Sigmoid colon (tissue), 7 donors: ENCODE data around the gene MLF2. TPM values are rescaled to one million over a fixed set of nuclear protein-coding genes. Genes with fewer than 3 reads are reported as not detected.

Source experiments
- DNase-seq: peaks from one replicate; pipeline ENCODE4 v3.0.0-alpha.2; 2019
- H3K27ac ChIP-seq, 4 donors: fragments of 200-600 bp; sonication (generic); one replicate each; pipeline ENCODE4 v1.5.1; 2016 to 2019; ENCODE audit warnings: mild to moderate bottlenecking in 1 of 4
- H3K27me3 ChIP-seq, 3 donors: fragments of 200-600 bp; sonication (generic); one replicate each; pipeline ENCODE4 v1.5.1; 2019; ENCODE audit warnings: mild to moderate bottlenecking in 1 of 3
- H3K36me3 ChIP-seq, 4 donors: fragments of 200-600 bp; sonication (generic); one replicate each; pipeline ENCODE4 v1.5.1; 2016 to 2019
- H3K4me1 ChIP-seq, 4 donors: fragments of 200-600 bp; sonication (generic); one replicate each; pipeline ENCODE4 v1.5.1; 2017 to 2019
- H3K4me3 ChIP-seq, 4 donors: fragments of 200-600 bp; sonication (generic); one replicate each; pipeline ENCODE4 v1.5.1; 2017 to 2019; ENCODE audit warnings: mild to moderate bottlenecking in 2 of 4, moderate library complexity in 1 of 4
- H3K9me3 ChIP-seq, 4 donors: fragments of 200-600 bp in 3 of 4; sonication (generic) in 3 of 4; one replicate each; pipeline versions ENCODE4 v1.5.1 to v1.6.1; 2013 to 2019
- CTCF ChIP-seq, 4 experiments: fragments of 450-650 bp in 3 of 4; fragments of 200-600 bp in 1 of 4; IDR thresholded peaks; one replicate each; pipeline ENCODE4 v1.5.1; 2016 to 2019; ENCODE audit warnings: antibody characterized with exemption in 4 of 4, mild to moderate bottlenecking in 3 of 4, moderate library complexity in 2 of 4
- EP300 ChIP-seq, 4 donors: sonication (generic); formaldehyde crosslinking; IDR thresholded peaks; one replicate each; pipeline ENCODE4 v1.6.1; 2017; ENCODE audit warnings: antibody characterized with exemption in 4 of 4
- POLR2A ChIP-seq, 2 donors: fragments of 450-650 bp; IDR thresholded peaks; one replicate each; pipeline ENCODE4 v1.6.1; 2016; ENCODE audit warnings: antibody characterized with exemption in 2 of 2, mild to moderate bottlenecking in 2 of 2, moderate library complexity in 2 of 2
- POLR2AphosphoS5 ChIP-seq, 4 donors: sonication (generic); formaldehyde crosslinking; IDR thresholded peaks; one replicate each; pipeline ENCODE4 v1.6.1; 2017; ENCODE audit warnings: antibody characterized with exemption in 4 of 4
- WGBS, 2 donors: extraction: QIAGEN DNeasy Blood & Tissue Kit; methylation state at CpG; one replicate each; pipeline ENCODE4 v1.1.7; 2013; 5-methylcytosine and 5-hydroxymethylcytosine counted together
- intact Hi-C: fragments of 100-400 bp; cut with DNase I; formaldehyde crosslinking; loops from one replicate; pipeline ENCODE4 v1.15.1; 2023
- polyA plus RNA-seq, 3 donors: library from polyadenylated mRNA; stranded (reverse); fragments of 200-250 nt; gene quantifications; one replicate each; pipeline ENCODE4 v1.2.3, GENCODE V29; 2013
- total RNA-seq, 4 donors: library from RNA; depleted of rRNA; stranded (reverse); fragments of >200 nt; gene quantifications; one replicate each; pipeline ENCODE4 v1.1.0, GENCODE V29; 2016
- donor health status: healthy with polysubstance abuse.
- donor health status: Bipolar disorder and iron deficiency.
- donor health status: healthy.

Gene MLF2
- total and polyA plus RNA-seq, 7 donors = 148 to 220 (median 159) TPM

- Histone ChIP-seq H3K4me1 (peaks cover 0 to 20% (median 16%) of the 10 kb centered on the region in 4 donors), H3K9me3 (no peaks in the 10 kb centered on the region), H3K36me3 (no peaks in the 10 kb centered on the region), H3K4me3 (no peak overlapping the region), H3K27ac (no peak overlapping the region), H3K27me3 (no peaks in the 10 kb centered on the region)
- DNase-seq = no peak
- intact Hi-C loops = no loop called here
- 89 to 91% methylated on average over 5 of the region's 5 CpGs for WGBS, 2 donors
- TF ChIP-seq CTCF (IDR thresholded peaks at IDR 0.05) (no peak), POLR2A (IDR thresholded peaks at IDR 0.05) (no peak), EP300 (IDR thresholded peaks at IDR 0.05) (no peak), POLR2AphosphoS5 (IDR thresholded peaks at IDR 0.05) (no peak)
These were observed 6.8 kb upstream of the MLF2 start for GRCh38 chr12:6759741-6760140.

GRCh38 chr12:6758506-6759095 is 5.7 kb upstream of the MLF2 start:
- Histone ChIP-seq H3K27ac (no peak overlapping the region), H3K4me3 (no peak overlapping the region), H3K4me1 (peaks cover 0 to 18% (median 13%) of the 10 kb centered on the region in 4 donors), H3K27me3 (no peaks in the 10 kb centered on the region), H3K36me3 (no peaks in the 10 kb centered on the region), H3K9me3 (no peaks in the 10 kb centered on the region)
- DNase-seq = no peak
- intact Hi-C loops = no loop called here
- 85 to 86% methylated on average over 9 of the region's 9 CpGs for WGBS, 2 donors
- no peak for TF ChIP-seq CTCF (IDR thresholded peaks at IDR 0.05)
- TF ChIP-seq POLR2AphosphoS5 (IDR thresholded peaks at IDR 0.05) = no peak

- intact Hi-C loops = no loop called here
- TF ChIP-seq POLR2AphosphoS5 (IDR thresholded peaks at IDR 0.05) = no peak
- TF ChIP-seq EP300 (IDR thresholded peaks at IDR 0.05) = no peak
- no peak for TF ChIP-seq POLR2A (IDR thresholded peaks at IDR 0.05)
- no peak for TF ChIP-seq CTCF (IDR thresholded peaks at IDR 0.05)
These were observed 4.2 kb upstream of the MLF2 start for GRCh38 chr12:6757028-6757690.

GRCh38 chr12:6754411-6754810 is 1.5 kb upstream of the MLF2 start:
- no peak for TF ChIP-seq POLR2AphosphoS5 (IDR thresholded peaks at IDR 0.05)
- TF ChIP-seq POLR2A (IDR thresholded peaks at IDR 0.05) = no peak
- no peak for TF ChIP-seq CTCF (IDR thresholded peaks at IDR 0.05)
- TF ChIP-seq EP300 (IDR thresholded peaks at IDR 0.05) = no peak
- H3K9me3 ChIP-seq = no peaks in the 10 kb centered on the region
- no peak for DNase-seq
- peaks cover 0 to 24% (median 19%) of the 10 kb centered on the region in 4 donors for H3K4me1 ChIP-seq
- WGBS, 2 donors = 93 to 97% methylated on average over 2 of the region's 2 CpGs
- intact Hi-C loops = no loop called here
- no peak overlapping the region for H3K4me3 ChIP-seq
- H3K27me3 ChIP-seq = no peaks in the 10 kb centered on the region
- peaks cover 13 to 25% (median 24%) of the 10 kb centered on the region in 4 donors for H3K36me3 ChIP-seq
- peak overlapping the region; percentile 98 to 99 (median 99) for H3K27ac ChIP-seq

More at GRCh38 chr12:6757028-6757690, 4.2 kb upstream of the MLF2 start:
- 75 to 85% methylated on average over 8 of the region's 8 CpGs for WGBS, 2 donors
- no peak overlapping the region for H3K27ac ChIP-seq
- H3K27me3 ChIP-seq = no peaks in the 10 kb centered on the region
- no peak overlapping the region for H3K4me3 ChIP-seq
- H3K9me3 ChIP-seq = no peaks in the 10 kb centered on the region
- H3K4me1 ChIP-seq = peaks cover 0 to 10% (median 9%) of the 10 kb centered on the region in 4 donors
- DNase-seq = no peak
- no peaks in the 10 kb centered on the region for H3K36me3 ChIP-seq
